Measurements from ENCODE around the gene CENPW. TPM values are rescaled to one million over a fixed set of nuclear protein-coding genes. Genes with fewer than 3 reads are reported as not detected.

Gene CENPW
- total and polyA plus RNA-seq, 7 experiments from 2014 or later, result 1.2 to 37.1 (median 3.9) TPM

DNA sequence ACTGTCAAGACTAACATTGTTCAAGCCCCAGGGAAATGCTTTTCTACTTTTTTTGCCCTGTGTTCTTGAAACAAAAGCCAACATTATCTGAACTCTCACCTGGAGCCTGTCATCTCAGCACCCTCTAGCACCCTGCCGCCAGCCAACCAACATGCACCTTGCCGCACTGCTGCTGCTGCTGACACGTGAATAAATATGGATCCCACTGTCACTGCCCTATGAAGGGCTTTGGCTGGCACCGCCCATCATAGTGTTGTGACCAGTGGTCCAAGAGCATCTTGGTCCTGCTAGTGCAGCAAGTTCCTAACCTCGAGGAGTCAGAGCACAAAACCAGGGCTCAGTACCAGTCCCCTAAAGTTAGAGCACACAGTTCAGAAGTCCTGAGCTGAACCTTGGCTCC lies 41.6 kb downstream of the CENPW start:
- intact Hi-C loops (cut with micrococcal nuclease), result no loop called here
- H3K4me3 Mint-ChIP-seq, result no peak overlapping the region
- H3K9me3 Mint-ChIP-seq, result peaks cover 0 to 46% (median 17%) of the 10 kb centered on the region in 11 donors
- ChIA-PET POLR2A (no interaction called here), CTCF (no interaction called here)
- Histone ChIP-seq H3K9me3 (ENCODE audit: control insufficient read depth in 2 of 3, low read length in 3 of 3) (no peaks in the 10 kb centered on the region), H3K4me1 (ENCODE audit: control insufficient read depth in 2 of 2, insufficient read depth in 2 of 2, low read length in 2 of 2) (no peaks in the 10 kb centered on the region), H3K4me3 (ENCODE audit: low read length) (no peak overlapping the region), H3K36me3 (ENCODE audit: control insufficient read depth in 2 of 3, insufficient read depth in 3 of 3, low read length in 3 of 3) (no peaks in the 10 kb centered on the region), H3K27me3 (ENCODE audit: control insufficient read depth in 2 of 2, insufficient read depth in 2 of 2, low read length in 2 of 2) (no peaks in the 10 kb centered on the region), H3K27ac (ENCODE audit: low read depth, low read length) (no peak overlapping the region)
- no peak overlapping the region for H3K27ac Mint-ChIP-seq
- no peak for ATAC-seq
- no peak for DNase-seq
- peaks cover 0 to 3% (median 0%) of the 10 kb centered on the region in 5 donors for H3K36me3 Mint-ChIP-seq
- no peaks in the 10 kb centered on the region for H3K27me3 Mint-ChIP-seq
- no peaks in the 10 kb centered on the region for H3K4me1 Mint-ChIP-seq

DNA sequence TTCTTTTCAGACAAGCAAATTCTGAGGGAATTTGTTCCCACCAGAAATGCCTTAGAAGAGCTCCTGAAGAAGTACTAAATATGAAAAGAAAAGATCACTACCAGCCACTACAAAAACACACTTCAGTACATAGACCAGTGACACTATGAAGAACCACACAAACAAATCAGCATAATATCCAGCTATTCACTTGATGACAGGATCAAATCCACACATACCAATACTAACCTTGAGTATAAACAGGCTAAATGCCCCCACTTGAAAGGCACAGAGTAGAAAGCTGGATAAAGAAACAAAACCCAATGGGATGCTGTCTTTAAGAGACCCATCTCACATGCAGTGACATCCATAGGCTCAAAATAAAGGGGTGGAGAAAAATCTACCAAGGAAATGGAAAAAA lies 43.3 kb downstream of the CENPW start:
- CTCF ChIA-PET, result no interaction called here
- Mint-ChIP-seq H3K36me3 (peaks cover 0 to 3% (median 0%) of the 10 kb centered on the region in 5 donors), H3K27ac (no peak overlapping the region), H3K4me3 (no peak overlapping the region), H3K9me3 (peaks cover 0 to 46% (median 17%) of the 10 kb centered on the region in 11 donors), H3K27me3 (no peaks in the 10 kb centered on the region), H3K4me1 (no peaks in the 10 kb centered on the region)
- H3K27ac ChIP-seq (ENCODE audit: low read depth, low read length), result no peak overlapping the region
- DNase-seq (no peak), ATAC-seq (no peak)
- no peaks in the 10 kb centered on the region for H3K4me1 ChIP-seq (ENCODE audit: control insufficient read depth in 2 of 2, insufficient read depth in 2 of 2, low read length in 2 of 2)
- no peaks in the 10 kb centered on the region for H3K27me3 ChIP-seq (ENCODE audit: control insufficient read depth in 2 of 2, insufficient read depth in 2 of 2, low read length in 2 of 2)
- intact Hi-C loops (cut with micrococcal nuclease), result no loop called here
- no peaks in the 10 kb centered on the region for H3K9me3 ChIP-seq (ENCODE audit: control insufficient read depth in 2 of 3, low read length in 3 of 3)
- POLR2A ChIA-PET, result no interaction called here
- no peak overlapping the region for H3K4me3 ChIP-seq (ENCODE audit: low read length)
- no peaks in the 10 kb centered on the region for H3K36me3 ChIP-seq (ENCODE audit: control insufficient read depth in 2 of 3, insufficient read depth in 3 of 3, low read length in 3 of 3)

DNA sequence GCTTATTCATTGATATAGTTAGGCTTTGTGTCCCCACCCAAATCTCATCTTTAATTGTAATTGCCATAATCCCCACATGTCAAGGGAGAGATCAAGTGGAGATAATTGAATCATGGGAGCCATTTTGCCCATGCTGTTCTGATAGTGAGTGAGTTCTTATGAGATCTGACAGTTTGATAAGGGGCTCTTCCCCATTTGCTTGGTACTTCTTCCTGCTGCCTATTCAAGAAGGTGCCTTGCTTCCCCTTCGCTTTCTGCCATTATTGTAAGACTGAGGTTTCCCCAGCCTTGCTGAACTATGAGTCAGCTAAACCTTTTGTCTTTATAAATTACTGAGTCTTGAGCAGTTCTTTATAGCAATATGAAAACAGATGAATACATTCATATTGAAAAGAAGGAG lies 45.6 kb downstream of the CENPW start:
- H3K4me3 ChIP-seq (ENCODE audit: low read length), result no peak overlapping the region
- H3K27ac ChIP-seq (ENCODE audit: low read depth, low read length), result no peak overlapping the region
- Mint-ChIP-seq H3K9me3 (peaks cover 0 to 46% (median 17%) of the 10 kb centered on the region in 11 donors), H3K27me3 (peaks cover 0 to under 1% (median 0%) of the 10 kb centered on the region in 5 donors), H3K27ac (no peak overlapping the region), H3K36me3 (peaks cover 0 to 3% (median 0%) of the 10 kb centered on the region in 5 donors), H3K4me3 (no peak overlapping the region), H3K4me1 (no peaks in the 10 kb centered on the region)
- no peaks in the 10 kb centered on the region for H3K36me3 ChIP-seq (ENCODE audit: control insufficient read depth in 2 of 3, insufficient read depth in 3 of 3, low read length in 3 of 3)
- no peak for DNase-seq
- intact Hi-C loops (cut with micrococcal nuclease), result no loop called here
- H3K4me1 ChIP-seq (ENCODE audit: control insufficient read depth in 2 of 2, insufficient read depth in 2 of 2, low read length in 2 of 2), result no peaks in the 10 kb centered on the region
- H3K27me3 ChIP-seq (ENCODE audit: control insufficient read depth in 2 of 2, insufficient read depth in 2 of 2, low read length in 2 of 2), result no peaks in the 10 kb centered on the region
- POLR2A ChIA-PET, result no interaction called here
- ATAC-seq, result no peak
- H3K9me3 ChIP-seq (ENCODE audit: control insufficient read depth in 2 of 3, low read length in 3 of 3), result no peaks in the 10 kb centered on the region
- CTCF ChIA-PET, result no interaction called here

DNA sequence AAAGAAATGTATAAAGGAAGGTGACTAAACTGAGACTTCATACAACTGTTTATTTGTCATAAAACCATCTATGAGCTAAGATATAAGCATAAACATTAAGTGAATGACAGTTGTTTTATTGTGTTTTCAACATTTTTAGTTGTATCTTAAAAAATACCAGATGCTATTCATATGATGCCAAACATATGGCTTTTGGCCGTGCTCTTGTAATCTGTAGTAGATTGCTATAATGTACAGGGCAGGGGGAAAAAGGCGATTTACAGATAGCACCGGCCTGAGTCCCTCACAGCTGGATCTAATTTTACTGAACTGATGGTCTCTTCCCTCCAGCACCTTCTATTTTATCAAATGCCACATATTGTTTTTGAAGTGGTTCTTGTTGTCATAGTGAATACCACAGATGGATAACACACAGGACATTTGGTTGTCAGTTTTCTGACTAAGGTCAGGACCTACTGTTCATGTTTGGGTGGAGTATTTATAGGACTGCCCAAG lies 48.2 kb downstream of the CENPW start:
- CTCF ChIA-PET, result no interaction called here
- peaks cover 0 to 3% (median 0%) of the 10 kb centered on the region in 5 donors for H3K36me3 Mint-ChIP-seq
- Histone ChIP-seq H3K27me3 (ENCODE audit: control insufficient read depth in 2 of 2, insufficient read depth in 2 of 2, low read length in 2 of 2) (no peaks in the 10 kb centered on the region), H3K36me3 (ENCODE audit: control insufficient read depth in 2 of 3, insufficient read depth in 3 of 3, low read length in 3 of 3) (no peaks in the 10 kb centered on the region), H3K4me1 (ENCODE audit: control insufficient read depth in 2 of 2, insufficient read depth in 2 of 2, low read length in 2 of 2) (no peaks in the 10 kb centered on the region), H3K4me3 (ENCODE audit: low read length) (no peak overlapping the region), H3K9me3 (ENCODE audit: control insufficient read depth in 2 of 3, low read length in 3 of 3) (no peaks in the 10 kb centered on the region), H3K27ac (ENCODE audit: low read depth, low read length) (no peak overlapping the region)
- POLR2A ChIA-PET, result no interaction called here
- peaks cover 0 to 21% (median 14%) of the 10 kb centered on the region in 11 donors for H3K9me3 Mint-ChIP-seq
- intact Hi-C loops (cut with micrococcal nuclease), result no loop called here
- no peaks in the 10 kb centered on the region for H3K4me1 Mint-ChIP-seq
- peaks cover 0 to 2% (median 0%) of the 10 kb centered on the region in 5 donors for H3K27me3 Mint-ChIP-seq
- no peak for ATAC-seq
- no peak overlapping the region for H3K4me3 Mint-ChIP-seq
- no peak for DNase-seq
- H3K27ac Mint-ChIP-seq, result no peak overlapping the region

DNA sequence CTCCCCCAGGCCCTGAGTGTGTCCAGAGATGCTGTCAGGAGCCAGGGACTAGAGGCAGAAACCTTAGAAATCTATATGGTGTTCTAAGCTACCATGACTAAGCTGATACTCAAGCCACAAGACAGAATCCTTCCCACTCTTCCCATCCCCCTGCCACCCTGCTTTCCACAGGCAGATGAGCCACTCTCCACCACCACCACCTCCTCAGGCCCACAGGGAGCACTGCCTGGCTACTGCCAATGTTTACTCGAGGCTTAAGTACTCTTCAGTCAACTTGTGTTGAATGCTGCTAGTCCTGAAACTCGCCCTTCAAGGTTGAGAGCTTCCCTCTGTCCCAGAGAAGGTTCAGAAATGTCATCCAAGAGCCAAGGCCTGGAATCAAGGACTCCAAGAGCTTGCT lies 56.2 kb downstream of the CENPW start:
- Histone ChIP-seq H3K4me1 (ENCODE audit: control insufficient read depth in 2 of 2, insufficient read depth in 2 of 2, low read length in 2 of 2) (no peaks in the 10 kb centered on the region), H3K9me3 (ENCODE audit: control insufficient read depth in 2 of 3, low read length in 3 of 3) (no peaks in the 10 kb centered on the region), H3K4me3 (ENCODE audit: low read length) (no peak overlapping the region), H3K27me3 (ENCODE audit: control insufficient read depth in 2 of 2, insufficient read depth in 2 of 2, low read length in 2 of 2) (no peaks in the 10 kb centered on the region), H3K36me3 (ENCODE audit: control insufficient read depth in 2 of 3, insufficient read depth in 3 of 3, low read length in 3 of 3) (no peaks in the 10 kb centered on the region), H3K27ac (ENCODE audit: low read depth, low read length) (no peak overlapping the region)
- H3K4me1 Mint-ChIP-seq, result no peaks in the 10 kb centered on the region
- H3K9me3 Mint-ChIP-seq, result peaks cover 0 to 14% (median 0%) of the 10 kb centered on the region in 11 donors
- peaks cover 0 to 13% (median 2%) of the 10 kb centered on the region in 5 donors for H3K27me3 Mint-ChIP-seq
- ATAC-seq (no peak), DNase-seq (no peak)
- intact Hi-C loops (cut with micrococcal nuclease), result no loop called here
- no peak overlapping the region for H3K4me3 Mint-ChIP-seq
- H3K27ac Mint-ChIP-seq, result no peak overlapping the region
- peaks cover 0 to 8% (median 0%) of the 10 kb centered on the region in 5 donors for H3K36me3 Mint-ChIP-seq
- ChIA-PET POLR2A (no interaction called here), CTCF (no interaction called here)

All from naive thymus-derived CD4-positive, alpha-beta T cell (primary cell).